Transverse colon (tissue), 4 donors: ENCODE results near the gene METTL5. TPM values are rescaled to one million over a fixed set of nuclear protein-coding genes. Genes with fewer than 3 reads are reported as not detected.

ENCODE experiments used
- DNase-seq: peaks from one replicate; pipeline ENCODE4 v3.0.0-alpha.2; 2019
- H3K27ac ChIP-seq, 4 donors: fragments of 200-600 bp; sonication (generic); 2 replicates each; pipeline ENCODE4 v1.5.1; 2016 to 2018; ENCODE audit warnings: inconsistent platforms in 4 of 4
- H3K27me3 ChIP-seq: fragments of 200-600 bp; sonication (generic); 2 replicates; pipeline ENCODE4 v1.5.1; 2017; ENCODE audit warnings: inconsistent platforms
- H3K36me3 ChIP-seq, 4 donors: fragments of 200-600 bp; sonication (generic); 2 replicates each; pipeline ENCODE4 v1.5.1; 2017 to 2019; ENCODE audit warnings: inconsistent platforms in 4 of 4
- H3K4me1 ChIP-seq, 4 donors: fragments of 200-600 bp; sonication (generic); 2 replicates each; pipeline ENCODE4 v1.5.1; 2017 to 2020; ENCODE audit warnings: inconsistent platforms in 4 of 4
- H3K4me3 ChIP-seq, 4 donors: fragments of 200-600 bp; sonication (generic); 1 replicate in 1 of 4; 2 replicates in 3 of 4; pipeline versions ENCODE4 v1.5.1 to v1.6.1; 2017 to 2019; ENCODE audit warnings: inconsistent platforms in 4 of 4
- H3K9me3 ChIP-seq, 2 donors: fragments of 200-600 bp; sonication (generic); 2 replicates each; pipeline ENCODE4 v1.5.1; 2017 to 2019; ENCODE audit warnings: inconsistent platforms in 2 of 2
- CTCF ChIP-seq, 5 experiments: fragments of 200-600 bp in 3 of 5; fragments of 450-650 bp in 2 of 5; sonication (generic) in 3 of 5; IDR thresholded peaks; 1 replicate in 2 of 5; 2 replicates in 3 of 5; pipeline ENCODE4 v1.5.1; 2016 to 2017; ENCODE audit warnings: antibody characterized with exemption in 5 of 5, inconsistent platforms in 3 of 5, mild to moderate bottlenecking in 2 of 5, moderate library complexity in 1 of 5
- EP300 ChIP-seq: sonication (generic); formaldehyde crosslinking; IDR thresholded peaks from one replicate; pipeline ENCODE4 v1.6.1; 2017; ENCODE audit warnings: antibody characterized with exemption, low read depth
- POLR2A ChIP-seq: fragments of 450-650 bp; IDR thresholded peaks from one replicate; pipeline ENCODE4 v1.6.1; 2016; ENCODE audit warnings: antibody characterized with exemption, mild to moderate bottlenecking, moderate library complexity
- POLR2AphosphoS5 ChIP-seq, 3 donors: sonication (generic); formaldehyde crosslinking; IDR thresholded peaks; one replicate each; pipeline ENCODE4 v1.6.1; 2016; ENCODE audit warnings: antibody characterized with exemption in 3 of 3
- WGBS, 2 donors: methylation state at CpG; one replicate each; pipeline ENCODE4 v1.1.5; 2018; ENCODE audit warnings: low coverage in 1 of 2; 5-methylcytosine and 5-hydroxymethylcytosine counted together
- in situ Hi-C, 4 donors: fragments of 200-750 bp; cut with MboI; loops; one replicate each; pipeline versions ENCODE4 v1.15.0 to v1.15.1; 2017; ENCODE audit warnings: low sequenced_read_pairs in 3 of 4, low pct_ligation_motif_present in 1 of 4, low pct_unique_long_range_greater_than_20kb in 1 of 4
- intact Hi-C: fragments of 100-400 bp; cut with DNase I; formaldehyde crosslinking; loops from one replicate; pipeline ENCODE4 v1.15.1; 2023; ENCODE audit warnings: low total_unique reads
- total RNA-seq, 4 donors: library from RNA; depleted of rRNA; stranded (reverse); fragments of >200 nt; gene quantifications; one replicate each; pipeline ENCODE4 v1.1.0, GENCODE V29; 2016

The METTL5 gene
- total RNA-seq, 4 donors from 2014 or later: 10.5 to 35.7 (median 34.1) TPM; not detected in 1

- Histone ChIP-seq H3K9me3 (no peaks in the 10 kb centered on the region), H3K27ac (no peak overlapping the region), H3K4me1 (peaks cover 0 to 5% (median 1%) of the 10 kb centered on the region in 4 donors), H3K4me3 (peak overlapping the region in 3 of 4 donors; percentile 26 to 44 (median 30)), H3K36me3 (no peaks in the 10 kb centered on the region), H3K27me3 (peaks cover 19% of the 10 kb centered on the region)
- peak; percentile 12 for DNase-seq
- intact Hi-C loops: no loop called here
- 78% methylated on average over 71 of the region's 72 CpGs; no CpG with 5 or more reads in 1 of the 2 donors for WGBS, 2 donors
- TF ChIP-seq POLR2A (no peak), EP300 (no peak), CTCF (IDR thresholded peaks at IDR 0.05) (no peak), POLR2AphosphoS5 (IDR thresholded peaks at IDR 0.05) (no peak)
- in situ Hi-C loops: no loop called here
These were observed 56.3 kb downstream of the METTL5 start for GRCh38 chr2:169768262-169768995.

DNA sequence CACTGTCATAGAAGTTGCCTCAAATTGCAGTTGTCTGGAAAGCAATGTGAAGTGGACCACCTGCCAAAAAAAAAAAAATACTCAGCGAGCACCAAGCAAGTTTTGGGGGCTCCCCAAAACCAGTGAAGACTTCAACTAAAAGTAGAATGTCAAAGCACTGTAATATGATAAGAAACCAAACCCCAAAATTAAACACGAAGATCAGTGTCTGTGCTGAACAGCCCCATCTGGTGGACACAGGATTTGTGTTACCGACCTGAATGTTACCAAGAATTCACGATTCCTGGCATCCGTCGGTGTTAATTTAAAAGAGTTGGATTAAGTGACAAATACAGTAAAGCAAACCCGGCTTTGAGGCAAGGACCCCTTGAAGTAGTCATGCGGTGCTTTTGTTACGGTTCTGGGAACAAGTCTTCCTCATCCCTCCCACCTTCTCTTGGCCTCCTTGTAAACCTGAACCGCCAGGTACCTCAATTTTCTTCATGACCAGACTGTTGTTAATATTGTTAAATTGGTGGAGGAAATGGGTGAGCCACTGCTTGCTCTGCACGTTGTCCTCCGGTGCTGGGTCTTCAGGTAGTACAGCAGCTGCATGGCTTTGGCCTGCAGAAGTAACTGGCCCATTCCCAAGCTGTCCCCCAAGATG is 57.3 kb downstream of the METTL5 start:
- Histone ChIP-seq H3K36me3 (no peaks in the 10 kb centered on the region), H3K27ac (no peak overlapping the region), H3K4me1 (peaks cover 0 to 5% (median 1%) of the 10 kb centered on the region in 4 donors), H3K4me3 (no peak overlapping the region), H3K9me3 (no peaks in the 10 kb centered on the region), H3K27me3 (peaks cover 19% of the 10 kb centered on the region)
- WGBS, 2 donors: 23 to 80% methylated on average over 1 to 12 of the region's 12 CpGs
- TF ChIP-seq EP300 (no peak), CTCF (IDR thresholded peaks at IDR 0.05) (peak; percentile 70 to 80 (median 73))
- in situ Hi-C loops (no loop called here), intact Hi-C loops (no loop called here)
- peak; percentile 64 for DNase-seq

- Histone ChIP-seq H3K4me1 (peaks cover 0 to 5% (median 1%) of the 10 kb centered on the region in 4 donors), H3K9me3 (no peaks in the 10 kb centered on the region), H3K4me3 (no peak overlapping the region), H3K27me3 (peaks cover 19% of the 10 kb centered on the region), H3K36me3 (no peaks in the 10 kb centered on the region), H3K27ac (no peak overlapping the region)
- WGBS, 2 donors: 88 to 90% methylated on average over 6 of the region's 6 CpGs
- TF ChIP-seq CTCF (IDR thresholded peaks at IDR 0.05) (no peak), EP300 (no peak), POLR2AphosphoS5 (IDR thresholded peaks at IDR 0.05) (no peak), POLR2A (no peak)
- no peak for DNase-seq
- in situ Hi-C loops (no loop called here), intact Hi-C loops (no loop called here)
These were observed 59.2 kb downstream of the METTL5 start for GRCh38 chr2:169765523-169765922.

- whole genome bisulfite sequencing, 2 donors: 69 to 86% methylated on average over 6 of the region's 6 CpGs
- intact Hi-C loops (no loop called here), in situ Hi-C loops (no loop called here)
- no peak for TF ChIP-seq POLR2AphosphoS5 (IDR thresholded peaks at IDR 0.05)
- TF ChIP-seq EP300: no peak
- no peak for TF ChIP-seq POLR2A
- TF ChIP-seq CTCF (IDR thresholded peaks at IDR 0.05): no peak
- Histone ChIP-seq H3K27me3 (no peaks in the 10 kb centered on the region), H3K36me3 (no peaks in the 10 kb centered on the region), H3K27ac (no peak overlapping the region), H3K4me1 (peaks cover 0 to under 1% (median 0%) of the 10 kb centered on the region in 4 donors), H3K9me3 (no peaks in the 10 kb centered on the region), H3K4me3 (no peak overlapping the region)
- no peak for DNase-seq
These were observed 62.8 kb downstream of the METTL5 start for GRCh38 chr2:169761970-169762292.

Other genes starting within 250 kb of the METTL5 start
- gene PPIG, start 240.6 kb downstream of the METTL5 start, total RNA-seq: 10 to 100 TPM; 25.9 to 55.7 (median 44.4) TPM
- gene CFAP210, start 130.5 kb downstream of the METTL5 start, total RNA-seq: not detected
- 10 to 100 TPM in 2 of 4 donors, 1 to 10 TPM in 2; 2.6 to 16.5 (median 7.7) TPM for gene PHOSPHO2, start 130.4 kb downstream of the METTL5 start, total RNA-seq
- 10 to 100 TPM in 2 of 4 donors, 1 to 10 TPM in 2; 5.2 to 17.5 (median 10.1) TPM for gene KLHL23, start 91.1 kb downstream of the METTL5 start, total RNA-seq
- 10 to 100 TPM; 28.3 to 55.3 (median 30.3) TPM for gene SSB, start 26.0 kb downstream of the METTL5 start, total RNA-seq
- 10 to 100 TPM; 45.2 to 79.0 (median 74.1) TPM for gene UBR3, start 2.5 kb upstream of the METTL5 start, total RNA-seq